ENCODE data around the gene BSG. TPM values are rescaled to one million over a fixed set of nuclear protein-coding genes. Genes with fewer than 3 reads are reported as not detected.

The BSG gene
- polyA plus RNA-seq, 1 donor from 2014 or later, result 209 TPM

- H3K27ac ChIP-seq (ENCODE audit: low read length), result no peak overlapping the region
- peaks cover 6% of the 10 kb centered on the region for H3K36me3 ChIP-seq (ENCODE audit: insufficient read depth, low read length)
- H3K9ac ChIP-seq (ENCODE audit: low read length), result no peak overlapping the region
- H3F3A ChIP-seq (ENCODE audit: insufficient read depth, low read length, poor library complexity, severe bottlenecking), result no peaks in the 10 kb centered on the region
- H4K20me1 ChIP-seq (ENCODE audit: insufficient read depth), result no peaks in the 10 kb centered on the region
- H3K27me3 ChIP-seq (ENCODE audit: insufficient read depth, low read depth, low read length), result peaks cover 10% of the 10 kb centered on the region
- no peak overlapping the region for H2AFZ ChIP-seq (ENCODE audit: low read depth, low read length)
- H3K4me3 ChIP-seq (ENCODE audit: low read length), result no peak overlapping the region
- H3K9me3 ChIP-seq (ENCODE audit: low read length), result no peaks in the 10 kb centered on the region
- no peaks in the 10 kb centered on the region for H3K79me2 ChIP-seq (replicated peaks; ENCODE audit: insufficient read depth, low read length)
- H3K4me2 ChIP-seq (ENCODE audit: low read length), result no peak overlapping the region
- TF ChIP-seq POLR2AphosphoS5 (IDR thresholded peaks at IDR 0.05), result no peak
- TF ChIP-seq EZH2 (IDR thresholded peaks at IDR 0.05; ENCODE audit: borderline replicate concordance, insufficient read depth, low read length, poor library complexity, severe bottlenecking), result no peak
- no peak for TF ChIP-seq RAD21 (conservative IDR thresholded peaks at IDR 0.05)
- TF ChIP-seq SMC3 (conservative IDR thresholded peaks at IDR 0.05; ENCODE audit: poor library complexity), result no peak
- TF ChIP-seq, protein P1, sequence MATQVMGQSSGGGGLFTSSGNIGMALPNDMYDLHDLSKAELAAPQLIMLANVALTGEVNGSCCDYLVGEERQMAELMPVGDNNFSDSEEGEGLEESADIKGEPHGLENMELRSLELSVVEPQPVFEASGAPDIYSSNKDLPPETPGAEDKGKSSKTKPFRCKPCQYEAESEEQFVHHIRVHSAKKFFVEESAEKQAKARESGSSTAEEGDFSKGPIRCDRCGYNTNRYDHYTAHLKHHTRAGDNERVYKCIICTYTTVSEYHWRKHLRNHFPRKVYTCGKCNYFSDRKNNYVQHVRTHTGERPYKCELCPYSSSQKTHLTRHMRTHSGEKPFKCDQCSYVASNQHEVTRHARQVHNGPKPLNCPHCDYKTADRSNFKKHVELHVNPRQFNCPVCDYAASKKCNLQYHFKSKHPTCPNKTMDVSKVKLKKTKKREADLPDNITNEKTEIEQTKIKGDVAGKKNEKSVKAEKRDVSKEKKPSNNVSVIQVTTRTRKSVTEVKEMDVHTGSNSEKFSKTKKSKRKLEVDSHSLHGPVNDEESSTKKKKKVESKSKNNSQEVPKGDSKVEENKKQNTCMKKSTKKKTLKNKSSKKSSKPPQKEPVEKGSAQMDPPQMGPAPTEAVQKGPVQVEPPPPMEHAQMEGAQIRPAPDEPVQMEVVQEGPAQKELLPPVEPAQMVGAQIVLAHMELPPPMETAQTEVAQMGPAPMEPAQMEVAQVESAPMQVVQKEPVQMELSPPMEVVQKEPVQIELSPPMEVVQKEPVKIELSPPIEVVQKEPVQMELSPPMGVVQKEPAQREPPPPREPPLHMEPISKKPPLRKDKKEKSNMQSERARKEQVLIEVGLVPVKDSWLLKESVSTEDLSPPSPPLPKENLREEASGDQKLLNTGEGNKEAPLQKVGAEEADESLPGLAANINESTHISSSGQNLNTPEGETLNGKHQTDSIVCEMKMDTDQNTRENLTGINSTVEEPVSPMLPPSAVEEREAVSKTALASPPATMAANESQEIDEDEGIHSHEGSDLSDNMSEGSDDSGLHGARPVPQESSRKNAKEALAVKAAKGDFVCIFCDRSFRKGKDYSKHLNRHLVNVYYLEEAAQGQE (IDR thresholded peaks at IDR 0.05; ENCODE audit: borderline replicate concordance), result no peak
- no peak for TF ChIP-seq MXI1 (conservative IDR thresholded peaks at IDR 0.05; ENCODE audit: poor library complexity, severe bottlenecking)
- no peak for TF ChIP-seq TAF1 (IDR thresholded peaks at IDR 0.05; ENCODE audit: low read depth)
- no peak for TF ChIP-seq EP300 (conservative IDR thresholded peaks at IDR 0.05; ENCODE audit: poor library complexity, severe bottlenecking)
- H3K9me2 ChIP-seq (ENCODE audit: insufficient read depth, low read length), result no peaks in the 10 kb centered on the region
Observed at GRCh38 chr19:585551-586110, 13.2 kb downstream of the BSG start.

- Histone ChIP-seq H3K27ac (ENCODE audit: low read length) (no peak overlapping the region), H3K36me3 (ENCODE audit: insufficient read depth, low read length) (no peaks in the 10 kb centered on the region), H3F3A (ENCODE audit: insufficient read depth, low read length, poor library complexity, severe bottlenecking) (no peaks in the 10 kb centered on the region), H3K9me3 (ENCODE audit: low read length) (no peaks in the 10 kb centered on the region), H3K4me3 (ENCODE audit: low read length) (no peak overlapping the region), H3K9ac (ENCODE audit: low read length) (no peak overlapping the region), H2AFZ (ENCODE audit: low read depth, low read length) (no peak overlapping the region), H3K79me2 (replicated peaks; ENCODE audit: insufficient read depth, low read length) (no peaks in the 10 kb centered on the region), H3K4me2 (ENCODE audit: low read length) (no peak overlapping the region), H3K9me2 (ENCODE audit: insufficient read depth, low read length) (no peaks in the 10 kb centered on the region), H3K27me3 (ENCODE audit: insufficient read depth, low read depth, low read length) (peaks cover 26% of the 10 kb centered on the region), H4K20me1 (ENCODE audit: insufficient read depth) (peaks cover 5% of the 10 kb centered on the region)
- TF ChIP-seq, protein P2, sequence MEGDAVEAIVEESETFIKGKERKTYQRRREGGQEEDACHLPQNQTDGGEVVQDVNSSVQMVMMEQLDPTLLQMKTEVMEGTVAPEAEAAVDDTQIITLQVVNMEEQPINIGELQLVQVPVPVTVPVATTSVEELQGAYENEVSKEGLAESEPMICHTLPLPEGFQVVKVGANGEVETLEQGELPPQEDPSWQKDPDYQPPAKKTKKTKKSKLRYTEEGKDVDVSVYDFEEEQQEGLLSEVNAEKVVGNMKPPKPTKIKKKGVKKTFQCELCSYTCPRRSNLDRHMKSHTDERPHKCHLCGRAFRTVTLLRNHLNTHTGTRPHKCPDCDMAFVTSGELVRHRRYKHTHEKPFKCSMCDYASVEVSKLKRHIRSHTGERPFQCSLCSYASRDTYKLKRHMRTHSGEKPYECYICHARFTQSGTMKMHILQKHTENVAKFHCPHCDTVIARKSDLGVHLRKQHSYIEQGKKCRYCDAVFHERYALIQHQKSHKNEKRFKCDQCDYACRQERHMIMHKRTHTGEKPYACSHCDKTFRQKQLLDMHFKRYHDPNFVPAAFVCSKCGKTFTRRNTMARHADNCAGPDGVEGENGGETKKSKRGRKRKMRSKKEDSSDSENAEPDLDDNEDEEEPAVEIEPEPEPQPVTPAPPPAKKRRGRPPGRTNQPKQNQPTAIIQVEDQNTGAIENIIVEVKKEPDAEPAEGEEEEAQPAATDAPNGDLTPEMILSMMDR (IDR thresholded peaks at IDR 0.05; ENCODE audit: poor library complexity, severe bottlenecking), result peak; percentile 62
- TF ChIP-seq RAD21 (conservative IDR thresholded peaks at IDR 0.05), result no peak
Observed at GRCh38 chr19:588093-588740, 15.8 kb downstream of the BSG start.

Data from neural cell (in vitro differentiated cells).